ENCODE measurements around the gene USP35.
A peak's percentile ranks its signal among the peaks of the same experiment; 100 is the strongest.

USP35 gene

DNA sequence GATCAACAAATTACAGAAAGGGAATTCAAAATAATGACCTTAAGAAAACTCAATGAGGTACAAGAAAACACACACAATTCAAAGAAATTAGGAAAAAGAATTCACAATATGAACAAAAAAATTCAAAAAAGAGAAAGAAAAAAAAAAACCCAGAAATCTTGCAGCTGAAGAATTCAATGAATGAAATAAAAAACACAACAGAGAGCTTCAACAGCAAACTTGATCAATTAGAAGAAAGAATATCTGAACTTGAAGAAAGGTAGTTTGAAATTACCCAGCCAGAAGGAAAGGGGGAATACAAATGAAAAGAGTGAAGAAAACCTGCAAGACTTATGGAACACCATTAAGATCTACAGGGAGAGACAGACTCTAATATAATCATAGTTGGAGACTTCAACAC lies 52.8 kb downstream of the USP35 start:
- H3K36me3 ChIP-seq = peaks cover 11% of the 10 kb centered on the region
- TF ChIP-seq, protein P1, sequence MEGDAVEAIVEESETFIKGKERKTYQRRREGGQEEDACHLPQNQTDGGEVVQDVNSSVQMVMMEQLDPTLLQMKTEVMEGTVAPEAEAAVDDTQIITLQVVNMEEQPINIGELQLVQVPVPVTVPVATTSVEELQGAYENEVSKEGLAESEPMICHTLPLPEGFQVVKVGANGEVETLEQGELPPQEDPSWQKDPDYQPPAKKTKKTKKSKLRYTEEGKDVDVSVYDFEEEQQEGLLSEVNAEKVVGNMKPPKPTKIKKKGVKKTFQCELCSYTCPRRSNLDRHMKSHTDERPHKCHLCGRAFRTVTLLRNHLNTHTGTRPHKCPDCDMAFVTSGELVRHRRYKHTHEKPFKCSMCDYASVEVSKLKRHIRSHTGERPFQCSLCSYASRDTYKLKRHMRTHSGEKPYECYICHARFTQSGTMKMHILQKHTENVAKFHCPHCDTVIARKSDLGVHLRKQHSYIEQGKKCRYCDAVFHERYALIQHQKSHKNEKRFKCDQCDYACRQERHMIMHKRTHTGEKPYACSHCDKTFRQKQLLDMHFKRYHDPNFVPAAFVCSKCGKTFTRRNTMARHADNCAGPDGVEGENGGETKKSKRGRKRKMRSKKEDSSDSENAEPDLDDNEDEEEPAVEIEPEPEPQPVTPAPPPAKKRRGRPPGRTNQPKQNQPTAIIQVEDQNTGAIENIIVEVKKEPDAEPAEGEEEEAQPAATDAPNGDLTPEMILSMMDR (IDR thresholded peaks at IDR 0.05) = no peak

DNA sequence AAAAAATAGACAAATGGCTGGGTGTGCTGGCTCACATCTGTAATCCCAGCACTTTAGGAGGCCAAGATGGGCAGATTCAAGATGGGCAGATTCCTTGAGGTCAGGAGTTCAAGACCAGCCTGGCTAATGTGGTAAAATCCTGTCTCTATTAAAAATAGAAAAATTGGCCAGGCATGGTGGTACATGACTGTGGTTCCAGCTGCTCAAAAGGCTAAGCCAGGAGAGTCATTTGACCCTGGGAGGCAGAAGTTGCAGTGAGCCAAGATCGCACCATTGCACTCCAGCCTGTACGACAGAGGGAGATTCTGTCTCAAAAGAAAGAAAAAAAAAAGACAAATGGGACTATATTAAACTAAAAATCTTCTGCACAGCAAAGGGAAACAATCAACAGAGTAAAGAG lies 55.4 kb downstream of the USP35 start:
- Histone ChIP-seq H3K4me1 (ENCODE audit: control insufficient read depth in 1 of 2, insufficient read depth in 1 of 2, low read depth in 1 of 2, low read length in 1 of 2) (no peaks in the 10 kb centered on the region), H3K4me3 (ENCODE audit: low read depth in 1 of 2, low read length in 1 of 2) (no peak overlapping the region), H3K27ac (no peak overlapping the region), H3K27me3 (no peaks in the 10 kb centered on the region), H3K36me3 (peaks cover 32% of the 10 kb centered on the region), H3K9me3 (no peaks in the 10 kb centered on the region)
- TF ChIP-seq, protein P1 (IDR thresholded peaks at IDR 0.05) = no peak

More for the DNA sequence above, 52.8 kb downstream of the USP35 start:
- no peak overlapping the region for H3K4me3 ChIP-seq (ENCODE audit: low read depth in 1 of 2, low read length in 1 of 2)
- no peaks in the 10 kb centered on the region for H3K27me3 ChIP-seq
- H3K27ac ChIP-seq = no peak overlapping the region
- no peaks in the 10 kb centered on the region for H3K9me3 ChIP-seq
- no peaks in the 10 kb centered on the region for H3K4me1 ChIP-seq (ENCODE audit: control insufficient read depth in 1 of 2, insufficient read depth in 1 of 2, low read depth in 1 of 2, low read length in 1 of 2)

DNA sequence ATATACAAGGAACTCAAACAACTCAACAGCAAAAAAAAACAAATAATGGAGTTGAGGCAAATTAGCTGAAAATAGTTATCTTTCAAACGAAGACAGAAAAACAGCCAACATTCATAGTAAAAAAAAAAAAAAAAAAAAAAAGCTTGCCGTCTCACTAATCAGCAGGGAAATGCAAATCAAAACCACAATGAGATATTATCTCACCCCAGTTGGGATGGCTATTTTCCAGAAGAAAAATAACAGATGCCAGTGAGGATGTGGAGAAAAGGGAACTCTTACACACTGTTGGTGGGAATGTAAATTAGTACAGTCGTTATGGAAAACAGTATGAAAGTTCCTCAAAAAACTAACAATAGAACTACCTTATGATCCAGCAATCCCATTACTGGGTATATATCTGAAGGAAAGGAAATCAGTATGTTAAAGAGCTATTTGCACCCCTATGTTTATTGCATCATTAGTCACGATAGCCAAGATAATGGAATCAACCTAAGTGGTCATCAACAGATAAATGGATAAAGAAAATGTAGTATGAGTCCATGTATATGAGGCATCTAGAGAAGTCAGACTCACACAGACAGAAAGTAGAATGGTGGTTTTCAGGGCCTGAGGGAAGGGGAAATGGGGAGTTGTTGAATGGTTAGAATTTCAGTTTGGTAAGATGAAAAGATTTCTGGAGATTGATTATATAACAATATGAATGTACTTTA lies 56.0 kb downstream of the USP35 start:
- H3K27me3 ChIP-seq = no peaks in the 10 kb centered on the region
- H3K27ac ChIP-seq = peak overlapping the region; percentile 40
- TF ChIP-seq, protein P1 (IDR thresholded peaks at IDR 0.05) = no peak
- no peaks in the 10 kb centered on the region for H3K9me3 ChIP-seq
- H3K4me3 ChIP-seq (ENCODE audit: low read depth in 1 of 2, low read length in 1 of 2) = no peak overlapping the region
- peaks cover 36% of the 10 kb centered on the region for H3K36me3 ChIP-seq
- no peaks in the 10 kb centered on the region for H3K4me1 ChIP-seq (ENCODE audit: control insufficient read depth in 1 of 2, insufficient read depth in 1 of 2, low read depth in 1 of 2, low read length in 1 of 2)

DNA sequence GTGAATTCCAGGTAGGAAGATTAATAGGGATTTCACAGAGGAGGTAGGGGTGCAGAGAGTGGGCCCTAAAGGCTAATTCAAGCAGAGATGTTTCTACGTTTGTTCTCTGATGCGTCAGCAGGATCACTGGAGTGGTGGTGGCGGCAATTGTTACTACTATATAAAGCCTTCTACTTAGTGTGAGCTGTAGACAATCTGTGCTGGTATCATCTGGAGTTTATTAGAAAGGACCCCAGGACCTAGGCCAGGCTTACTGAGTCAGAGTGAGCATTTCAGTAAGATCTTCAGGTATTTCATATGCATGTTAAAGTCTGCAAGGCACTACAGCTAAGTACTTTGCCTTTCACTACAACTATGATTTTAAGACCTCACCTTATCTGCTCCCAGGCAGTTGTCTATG lies 59.5 kb downstream of the USP35 start:
- TF ChIP-seq, protein P1 (IDR thresholded peaks at IDR 0.05) = no peak
- Histone ChIP-seq H3K27me3 (no peaks in the 10 kb centered on the region), H3K27ac (peak overlapping the region; percentile 34), H3K9me3 (no peaks in the 10 kb centered on the region), H3K4me3 (ENCODE audit: low read depth in 1 of 2, low read length in 1 of 2) (no peak overlapping the region), H3K4me1 (ENCODE audit: control insufficient read depth in 1 of 2, insufficient read depth in 1 of 2, low read depth in 1 of 2, low read length in 1 of 2) (no peaks in the 10 kb centered on the region), H3K36me3 (peaks cover 44% of the 10 kb centered on the region)

DNA sequence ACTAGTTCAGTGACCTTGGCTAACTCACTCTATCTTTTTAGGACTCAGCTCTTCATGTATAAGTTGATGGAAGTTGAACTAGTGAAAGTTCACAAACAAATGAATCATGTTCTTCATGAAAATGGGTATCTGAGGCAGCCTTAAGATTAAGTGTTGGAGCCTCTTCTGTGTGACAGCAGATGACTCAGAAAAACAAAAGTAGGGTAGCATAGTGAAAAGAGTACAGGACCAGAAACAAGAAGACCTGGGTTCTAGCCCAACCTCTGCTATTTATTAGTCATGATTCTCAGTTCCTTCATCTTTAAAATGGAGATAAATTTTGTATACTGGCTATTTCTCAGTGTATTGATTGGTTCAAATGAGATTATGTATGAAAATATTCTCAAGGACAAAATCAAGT lies 60.2 kb downstream of the USP35 start:
- no peak overlapping the region for H3K4me3 ChIP-seq (ENCODE audit: low read depth in 1 of 2, low read length in 1 of 2)
- peaks cover 44% of the 10 kb centered on the region for H3K36me3 ChIP-seq
- peak overlapping the region; percentile 34 for H3K27ac ChIP-seq
- TF ChIP-seq, protein P1 (IDR thresholded peaks at IDR 0.05) = no peak
- H3K4me1 ChIP-seq (ENCODE audit: control insufficient read depth in 1 of 2, insufficient read depth in 1 of 2, low read depth in 1 of 2, low read length in 1 of 2) = no peaks in the 10 kb centered on the region
- no peaks in the 10 kb centered on the region for H3K27me3 ChIP-seq
- no peaks in the 10 kb centered on the region for H3K9me3 ChIP-seq

All from neutrophil (primary cell).